GM21390 (cell line): ENCODE measurements around the gene PI4KA.
"Not testable (repeated sequence)": the region's sequence is repeated elsewhere in the genome, so short reads cannot be mapped to it uniquely, and the experiment has no call there.

Experiments used
- ATAC-seq: cut with Tn5 transposase; IDR thresholded peaks from one replicate; pipeline ENCODE4 v1.9.1; 2021; ENCODE audit not compliant: unreplicated experiment

PI4KA gene

GRCh38 chr22:20852076-20852475 lies 6.5 kb downstream of the PI4KA start:
- ATAC-seq, result no peak

GRCh38 chr22:20847318-20847822 lies 11.2 kb downstream of the PI4KA start:
- no peak for ATAC-seq

- ATAC-seq, result no peak
Measured at GRCh38 chr22:20844055-20845037, 14.3 kb downstream of the PI4KA start.

- ATAC-seq, result no peak
Measured at GRCh38 chr22:20843501-20843900, 15.1 kb downstream of the PI4KA start.

- ATAC-seq, result no peak
Measured at GRCh38 chr22:20840646-20841371, 17.8 kb downstream of the PI4KA start.

- ATAC-seq, result no peak
Measured at GRCh38 chr22:20839837-20840645, 18.6 kb downstream of the PI4KA start.

- not testable (repeated sequence) for ATAC-seq
Measured at GRCh38 chr22:20839354-20839753, 19.3 kb downstream of the PI4KA start.

GRCh38 chr22:20836987-20837823 lies 21.4 kb downstream of the PI4KA start:
- ATAC-seq, result no peak

GRCh38 chr22:20834725-20835124 lies 23.9 kb downstream of the PI4KA start:
- ATAC-seq, result no peak

GRCh38 chr22:20834206-20834605 lies 24.4 kb downstream of the PI4KA start:
- no peak for ATAC-seq

- ATAC-seq, result no peak
Measured at GRCh38 chr22:20833225-20833665, 25.4 kb downstream of the PI4KA start.

- ATAC-seq, result no peak
Measured at GRCh38 chr22:20829491-20830134, 29.0 kb downstream of the PI4KA start.

GRCh38 chr22:20826373-20827152 lies 32.0 kb downstream of the PI4KA start:
- ATAC-seq, result not testable (repeated sequence)

GRCh38 chr22:20825624-20826023 lies 33.0 kb downstream of the PI4KA start:
- ATAC-seq, result no peak

- not testable (repeated sequence) for ATAC-seq
Measured at GRCh38 chr22:20825216-20825615, 33.4 kb downstream of the PI4KA start.

GRCh38 chr22:20823264-20823663 lies 35.3 kb downstream of the PI4KA start:
- ATAC-seq, result no peak

- ATAC-seq, result no peak
Measured at GRCh38 chr22:20822240-20822639, 36.4 kb downstream of the PI4KA start.

- not testable (repeated sequence) for ATAC-seq
Measured at GRCh38 chr22:20821717-20822239, 36.8 kb downstream of the PI4KA start.
